Right lobe of liver (tissue), 6 donors: ENCODE results near the gene DGUOK. TPM values are rescaled to one million over a fixed set of nuclear protein-coding genes. Genes with fewer than 3 reads are reported as not detected.

Experiments used
- ATAC-seq, 4 donors: fragments of 200-7000 bp; cut with Tn5 transposase; one replicate each; pipeline ENCODE4 v1.9.1; 2020; ENCODE audit warnings: mild to moderate bottlenecking in 4 of 4, moderate library complexity in 4 of 4
- DNase-seq, 3 donors: peaks; one replicate each; pipeline ENCODE4 v3.0.0-alpha.2; 2020
- H3K27ac ChIP-seq, 3 donors: fragments of 200-600 bp; one replicate each; pipeline ENCODE4 v1.8.0; 2022
- H3K27me3 ChIP-seq, 2 donors: fragments of 200-600 bp; one replicate each; pipeline ENCODE4 v1.8.0; 2022
- H3K36me3 ChIP-seq, 4 donors: fragments of 200-600 bp; sonication (generic) in 1 of 4; one replicate each; pipeline versions ENCODE4 v1.5.1 to v1.8.0; 2017 to 2022; ENCODE audit warnings: control low read depth in 1 of 4
- H3K4me1 ChIP-seq, 4 donors: fragments of 200-600 bp; sonication (generic) in 1 of 4; one replicate each; pipeline versions ENCODE4 v1.5.1 to v1.8.0; 2017 to 2022; ENCODE audit warnings: control low read depth in 1 of 4
- H3K4me3 ChIP-seq, 3 donors: fragments of 200-600 bp; one replicate each; pipeline ENCODE4 v1.8.0; 2022
- H3K9me3 ChIP-seq, 4 donors: fragments of 200-600 bp; sonication (generic) in 1 of 4; one replicate each; pipeline versions ENCODE4 v1.5.1 to v1.8.0; 2017 to 2022; ENCODE audit warnings: control low read depth in 1 of 4
- CTCF ChIP-seq, 4 donors: fragments of 200-600 bp in 3 of 4; fragments of 450-650 bp in 1 of 4; IDR thresholded peaks; one replicate each; pipeline versions ENCODE4 v1.5.1 to v1.8.0; 2016 to 2022; ENCODE audit warnings: antibody characterized with exemption in 4 of 4, mild to moderate bottlenecking in 2 of 4
- POLR2A ChIP-seq: fragments of 450-650 bp; IDR thresholded peaks from one replicate; pipeline ENCODE4 v1.6.1; 2017; ENCODE audit warnings: antibody characterized with exemption, mild to moderate bottlenecking
- WGBS: methylation state at CpG from one replicate; pipeline ENCODE4 v1.1.6; 2018; ENCODE audit warnings: low coverage, low lambda C conversion rate; ENCODE audit not compliant: insufficient coverage; ENCODE audit errors: missing lambda C conversion rate; 5-methylcytosine and 5-hydroxymethylcytosine counted together
- intact Hi-C, 2 donors: fragments of 100-400 bp; cut with DNase I; formaldehyde crosslinking; loops; one replicate each; pipeline versions ENCODE4 v1.11.2 to v1.14.1; 2022
- total RNA-seq, 6 experiments: library from RNA; depleted of rRNA in 2 of 6; stranded (reverse); fragments of >200 nt in 2 of 6; fragmentation: NEBNext Ultra II Directional in 3 of 6; extraction: Animal tissue kit (Norgen Biotek cat#: 25700) in 3 of 6; gene quantifications; one replicate each; pipeline versions ENCODE4 v1.1.0 to v1.2.4, GENCODE V29; 2016 to 2023
- donor health status: DM: no; HTN: yes; CAD: no.
- donor health status: DM: no; HTN: no; CAD: no.
- donor health status: DM: no; HTN: no; CAD: no.
- donor health status: DM: no; HTN: yes; CAD: no.
- donor health status: DM: no; HTN: yes; CAD: no.

Gene DGUOK
- total RNA-seq, 6 experiments from 2014 or later: 16.6 to 33.1 (median 22.6) TPM

GRCh38 chr2:73895473-73895872 lies 31.2 kb upstream of the DGUOK start:
- 72% methylated on average over 9 of the region's 9 CpGs for WGBS
- Histone ChIP-seq H3K27me3 (no peaks in the 10 kb centered on the region), H3K9me3 (no peaks in the 10 kb centered on the region), H3K36me3 (no peaks in the 10 kb centered on the region), H3K4me3 (no peak overlapping the region), H3K27ac (no peak overlapping the region), H3K4me1 (no peaks in the 10 kb centered on the region)
- TF ChIP-seq CTCF (IDR thresholded peaks at IDR 0.05): no peak
- intact Hi-C loops: no loop called here
- no peak for DNase-seq
- no peak for ATAC-seq

GRCh38 chr2:73896362-73897239 lies 30.1 kb upstream of the DGUOK start:
- Histone ChIP-seq H3K4me1 (no peaks in the 10 kb centered on the region), H3K36me3 (no peaks in the 10 kb centered on the region), H3K4me3 (no peak overlapping the region), H3K9me3 (no peaks in the 10 kb centered on the region), H3K27ac (no peak overlapping the region), H3K27me3 (no peaks in the 10 kb centered on the region)
- DNase-seq (no peak), ATAC-seq (no peak)
- intact Hi-C loops: no loop called here
- WGBS: 46% methylated on average over 11 of the region's 15 CpGs
- TF ChIP-seq POLR2A (no peak), CTCF (IDR thresholded peaks at IDR 0.05) (no peak)

GRCh38 chr2:73897240-73897583 lies 29.5 kb upstream of the DGUOK start:
- no peaks in the 10 kb centered on the region for H3K36me3 ChIP-seq
- no peak overlapping the region for H3K4me3 ChIP-seq
- DNase-seq (no peak), ATAC-seq (no peak)
- H3K27ac ChIP-seq: no peak overlapping the region
- H3K27me3 ChIP-seq: no peaks in the 10 kb centered on the region
- H3K9me3 ChIP-seq: no peaks in the 10 kb centered on the region
- WGBS: 50% methylated on average over 2 of the region's 4 CpGs
- no peak for TF ChIP-seq CTCF (IDR thresholded peaks at IDR 0.05)
- no peak for TF ChIP-seq POLR2A
- intact Hi-C loops: no loop called here
- no peaks in the 10 kb centered on the region for H3K4me1 ChIP-seq

GRCh38 chr2:73897934-73898333 lies 28.7 kb upstream of the DGUOK start:
- no peak overlapping the region for H3K27ac ChIP-seq
- intact Hi-C loops: no loop called here
- H3K4me1 ChIP-seq: no peaks in the 10 kb centered on the region
- no peaks in the 10 kb centered on the region for H3K36me3 ChIP-seq
- no peak overlapping the region for H3K4me3 ChIP-seq
- no peaks in the 10 kb centered on the region for H3K9me3 ChIP-seq
- H3K27me3 ChIP-seq: no peaks in the 10 kb centered on the region
- 77% methylated on average over 2 of the region's 6 CpGs for WGBS
- no peak for ATAC-seq
- no peak for TF ChIP-seq CTCF (IDR thresholded peaks at IDR 0.05)
- TF ChIP-seq POLR2A: no peak
- no peak for DNase-seq
